MM.1S (cell line): ENCODE measurements around the gene FKBP15.

Experiments used
- CTCF ChIP-seq: fragments of 300-600 bp; sonication (generic); IDR thresholded peaks from 2 replicates; pipeline ENCODE4 v1.5.1; 2016; ENCODE audit warnings: antibody characterized with exemption, low read length, mixed read lengths
- EZH2 ChIP-seq: fragments of 300-600 bp; sonication (generic); optimal IDR thresholded peaks from 2 replicates; pipeline ENCODE3; 2017; ENCODE audit warnings: low read depth, mild to moderate bottlenecking, antibody characterized with exemption, low read length, mixed read lengths
- EZH2phosphoT487 ChIP-seq: fragments of 300-600 bp; sonication (generic); IDR thresholded peaks from 2 replicates; pipeline ENCODE4 v1.6.1; 2018; ENCODE audit warnings: antibody characterized with exemption, low read length

GRCh38 chr9:113220467-113221002 lies 542 bp downstream of the FKBP15 start:
- TF ChIP-seq CTCF (no peak), EZH2 (no peak), EZH2phosphoT487 (no peak)
